Cerebellar nuclear complex (tissue), 1 donor: Measurements from ENCODE around the gene COL13A1.

Source experiments
- DNase-seq, 2 experiments: peaks; one replicate each; lab custom pipeline; 2025; lab: John Stamatoyannopoulos, UW

COL13A1 gene

GRCh38 chr10:69888882-69889584 is 87.3 kb downstream of the COL13A1 start:
- no peak for DNase-seq

- peak; percentile 65 to 76 for DNase-seq
Observed at GRCh38 chr10:69890065-69890847, 88.5 kb downstream of the COL13A1 start.

- DNase-seq = no peak
Observed at GRCh38 chr10:69891057-69891617, 89.4 kb downstream of the COL13A1 start.

- DNase-seq = no peak
Observed at GRCh38 chr10:69892406-69892805, 90.7 kb downstream of the COL13A1 start.

GRCh38 chr10:69892816-69893215 is 91.1 kb downstream of the COL13A1 start:
- DNase-seq = no peak

GRCh38 chr10:69893271-69893900 is 91.7 kb downstream of the COL13A1 start:
- no peak for DNase-seq

- no peak for DNase-seq
Observed at GRCh38 chr10:69894156-69894555, 92.5 kb downstream of the COL13A1 start.

- DNase-seq = no peak
Observed at GRCh38 chr10:69895759-69896158, 94.1 kb downstream of the COL13A1 start.

GRCh38 chr10:69896606-69897231 is 95.0 kb downstream of the COL13A1 start:
- no peak for DNase-seq

- DNase-seq = no peak
Observed at GRCh38 chr10:69897432-69897831, 95.7 kb downstream of the COL13A1 start.

- DNase-seq = no peak
Observed at GRCh38 chr10:69897999-69898398, 96.3 kb downstream of the COL13A1 start.

- DNase-seq = no peak
Observed at GRCh38 chr10:69898524-69898923, 96.8 kb downstream of the COL13A1 start.

GRCh38 chr10:69898941-69899340 is 97.2 kb downstream of the COL13A1 start:
- no peak for DNase-seq

GRCh38 chr10:69899727-69900595 is 98.3 kb downstream of the COL13A1 start:
- DNase-seq = no peak

- peak; percentile 15 to 82 for DNase-seq
Observed at GRCh38 chr10:69901022-69901421, 99.3 kb downstream of the COL13A1 start.

- DNase-seq = no peak
Observed at GRCh38 chr10:69901628-69902505, 100.2 kb downstream of the COL13A1 start.

GRCh38 chr10:69902835-69903535 is 101.3 kb downstream of the COL13A1 start:
- DNase-seq = no peak

GRCh38 chr10:69904533-69904932 is 102.8 kb downstream of the COL13A1 start:
- no peak for DNase-seq

GRCh38 chr10:69906425-69906824 is 104.7 kb downstream of the COL13A1 start:
- DNase-seq = no peak
